Measurements from ENCODE around the gene FRMD3.

Gene FRMD3

GRCh38 chr9:83431101-83432060, 106.8 kb downstream of the FRMD3 start:
- no peak for DNase-seq

GRCh38 chr9:83430681-83431080, 107.5 kb downstream of the FRMD3 start:
- no peak for DNase-seq

GRCh38 chr9:83429229-83429628, 109.0 kb downstream of the FRMD3 start:
- DNase-seq: no peak

GRCh38 chr9:83425240-83425639, 113.0 kb downstream of the FRMD3 start:
- peak; percentile 83 for DNase-seq

GRCh38 chr9:83424831-83425230, 113.4 kb downstream of the FRMD3 start:
- peak; percentile 83 for DNase-seq

- peak; percentile 78 for DNase-seq
These were observed 114.1 kb downstream of the FRMD3 start for GRCh38 chr9:83423815-83424707.

GRCh38 chr9:83422527-83422926, 115.7 kb downstream of the FRMD3 start:
- DNase-seq: no peak

- no peak for DNase-seq
These were observed 117.7 kb downstream of the FRMD3 start for GRCh38 chr9:83420486-83420885.

- no peak for DNase-seq
These were observed 118.2 kb downstream of the FRMD3 start for GRCh38 chr9:83419961-83420360.

GRCh38 chr9:83418283-83418682, 119.9 kb downstream of the FRMD3 start:
- no peak for DNase-seq

GRCh38 chr9:83413367-83413766, 124.8 kb downstream of the FRMD3 start:
- no peak for DNase-seq

- no peak for DNase-seq
These were observed 127.5 kb downstream of the FRMD3 start for GRCh38 chr9:83410701-83411100.

GRCh38 chr9:83406921-83407320, 131.3 kb downstream of the FRMD3 start:
- DNase-seq: no peak

- no peak for DNase-seq
These were observed 132.4 kb downstream of the FRMD3 start for GRCh38 chr9:83405759-83406158.

- no peak for DNase-seq
These were observed 134.5 kb downstream of the FRMD3 start for GRCh38 chr9:83403527-83404238.

- peak; percentile 67 for DNase-seq
These were observed 136.8 kb downstream of the FRMD3 start for GRCh38 chr9:83401328-83401900.

- DNase-seq: no peak
These were observed 141.4 kb downstream of the FRMD3 start for GRCh38 chr9:83396813-83397212.

- no peak for DNase-seq
These were observed 141.9 kb downstream of the FRMD3 start for GRCh38 chr9:83396342-83396741.

- DNase-seq: no peak
These were observed 146.0 kb downstream of the FRMD3 start for GRCh38 chr9:83392228-83392627.

- DNase-seq: no peak
These were observed 149.9 kb downstream of the FRMD3 start for GRCh38 chr9:83388346-83388745.

- no peak for DNase-seq
These were observed 150.6 kb downstream of the FRMD3 start for GRCh38 chr9:83387401-83388185.

GRCh38 chr9:83385317-83385716, 152.9 kb downstream of the FRMD3 start:
- no peak for DNase-seq
